ENCODE measurements around the gene GOLGA6D. TPM values are rescaled to one million over a fixed set of nuclear protein-coding genes. Genes with fewer than 3 reads are reported as not detected.
"Not testable (repeated sequence)": the region's sequence is repeated elsewhere in the genome, so short reads cannot be mapped to it uniquely, and the experiment has no call there.

GOLGA6D gene
- total RNA-seq, 2 donors from 2014 or later: not detected

- Histone ChIP-seq H3K9me3 (no peaks in the 10 kb centered on the region), H3K36me3 (no peaks in the 10 kb centered on the region), H3K9ac (ENCODE audit: low read depth in 2 of 2, low read length in 2 of 2) (no peak overlapping the region), H3K4me1 (no peaks in the 10 kb centered on the region), H3K4me3 (no peak overlapping the region), H3K27me3 (no peaks in the 10 kb centered on the region), H3K27ac (no peak overlapping the region)
- intact Hi-C loops (cut with DNase I): no loop called here
- no peak for DNase-seq
- TF ChIP-seq CTCF (IDR thresholded peaks at IDR 0.05): no peak
These were observed 45.2 kb upstream of the GOLGA6D start for GRCh38 chr15:75237316-75237982.

- TF ChIP-seq CTCF (IDR thresholded peaks at IDR 0.05): no peak
- no peaks in the 10 kb centered on the region for H3K9me3 ChIP-seq
- H3K4me1 ChIP-seq: no peaks in the 10 kb centered on the region
- DNase-seq: no peak
- H3K4me3 ChIP-seq: no peak overlapping the region
- intact Hi-C loops (cut with DNase I): no loop called here
- H3K27ac ChIP-seq: no peak overlapping the region
- no peaks in the 10 kb centered on the region for H3K27me3 ChIP-seq
- H3K9ac ChIP-seq (ENCODE audit: low read depth in 2 of 2, low read length in 2 of 2): no peak overlapping the region
- H3K36me3 ChIP-seq: no peaks in the 10 kb centered on the region
These were observed 44.5 kb upstream of the GOLGA6D start for GRCh38 chr15:75238150-75238549.

GRCh38 chr15:75245741-75246140, 36.9 kb upstream of the GOLGA6D start:
- H3K4me1 ChIP-seq; DNase-seq; H3K9me3 ChIP-seq; H3K36me3 ChIP-seq; H3K9ac ChIP-seq (ENCODE audit: low read depth in 2 of 2, low read length in 2 of 2); H3K27ac ChIP-seq; H3K27me3 ChIP-seq; H3K4me3 ChIP-seq; intact Hi-C loops (cut with DNase I): not testable (repeated sequence)

- H3K27ac ChIP-seq; H3K9me3 ChIP-seq; intact Hi-C loops (cut with DNase I); H3K27me3 ChIP-seq; DNase-seq; H3K36me3 ChIP-seq; H3K4me3 ChIP-seq; H3K4me1 ChIP-seq; H3K9ac ChIP-seq (ENCODE audit: low read depth in 2 of 2, low read length in 2 of 2): not testable (repeated sequence)
These were observed 33.6 kb upstream of the GOLGA6D start for GRCh38 chr15:75248991-75249390.

- Histone ChIP-seq H3K9me3 (no peaks in the 10 kb centered on the region), H3K4me3 (no peak overlapping the region), H3K27me3 (no peaks in the 10 kb centered on the region), H3K4me1 (no peaks in the 10 kb centered on the region), H3K9ac (ENCODE audit: low read depth in 2 of 2, low read length in 2 of 2) (no peak overlapping the region), H3K36me3 (no peaks in the 10 kb centered on the region), H3K27ac (no peak overlapping the region)
- DNase-seq: no peak
- no peak for TF ChIP-seq CTCF (IDR thresholded peaks at IDR 0.05)
- intact Hi-C loops (cut with DNase I): no loop called here
These were observed 32.9 kb upstream of the GOLGA6D start for GRCh38 chr15:75249726-75250125.

- H3K4me3 ChIP-seq; H3K27ac ChIP-seq; H3K9me3 ChIP-seq; H3K36me3 ChIP-seq; DNase-seq; H3K9ac ChIP-seq (ENCODE audit: low read depth in 2 of 2, low read length in 2 of 2); intact Hi-C loops (cut with DNase I); H3K4me1 ChIP-seq; H3K27me3 ChIP-seq: not testable (repeated sequence)
These were observed 31.3 kb upstream of the GOLGA6D start for GRCh38 chr15:75251343-75251742.

- DNase-seq; H3K27me3 ChIP-seq; H3K36me3 ChIP-seq; H3K9ac ChIP-seq (ENCODE audit: low read depth in 2 of 2, low read length in 2 of 2); intact Hi-C loops (cut with DNase I); H3K9me3 ChIP-seq; H3K4me3 ChIP-seq; H3K4me1 ChIP-seq; H3K27ac ChIP-seq: not testable (repeated sequence)
These were observed 30.4 kb upstream of the GOLGA6D start for GRCh38 chr15:75252285-75252684.

- H3K36me3 ChIP-seq; H3K4me3 ChIP-seq; intact Hi-C loops (cut with DNase I); H3K27me3 ChIP-seq; H3K9ac ChIP-seq (ENCODE audit: low read depth in 2 of 2, low read length in 2 of 2); H3K4me1 ChIP-seq; H3K27ac ChIP-seq; H3K9me3 ChIP-seq; DNase-seq: not testable (repeated sequence)
These were observed 24.6 kb upstream of the GOLGA6D start, which contains the start of gene GOLGA6C for GRCh38 chr15:75258034-75258433. Gene GOLGA6C (plus strand): TSS chr15:75258334. CDS start chr15:75258599, 265 bp downstream.

GRCh38 chr15:75258620-75259343, 23.9 kb upstream of the GOLGA6D start:
- DNase-seq; intact Hi-C loops (cut with DNase I); H3K9ac ChIP-seq (ENCODE audit: low read depth in 2 of 2, low read length in 2 of 2); H3K27ac ChIP-seq; H3K4me1 ChIP-seq; H3K27me3 ChIP-seq; H3K9me3 ChIP-seq; H3K36me3 ChIP-seq; H3K4me3 ChIP-seq: not testable (repeated sequence)

GRCh38 chr15:75259873-75260272, 22.8 kb upstream of the GOLGA6D start:
- intact Hi-C loops (cut with DNase I); H3K4me3 ChIP-seq: not testable (repeated sequence)

More at GRCh38 chr15:75259873-75260272, 22.8 kb upstream of the GOLGA6D start:
- H3K9ac ChIP-seq (ENCODE audit: low read depth in 2 of 2, low read length in 2 of 2); DNase-seq; H3K9me3 ChIP-seq; H3K4me1 ChIP-seq; H3K27ac ChIP-seq; H3K27me3 ChIP-seq; H3K36me3 ChIP-seq: not testable (repeated sequence)
